ENCODE measurements around the gene DCTPP1.
"Not testable (repeated sequence)": the region's sequence is repeated elsewhere in the genome, so short reads cannot be mapped to it uniquely, and the experiment has no call there.

The DCTPP1 gene

DNA sequence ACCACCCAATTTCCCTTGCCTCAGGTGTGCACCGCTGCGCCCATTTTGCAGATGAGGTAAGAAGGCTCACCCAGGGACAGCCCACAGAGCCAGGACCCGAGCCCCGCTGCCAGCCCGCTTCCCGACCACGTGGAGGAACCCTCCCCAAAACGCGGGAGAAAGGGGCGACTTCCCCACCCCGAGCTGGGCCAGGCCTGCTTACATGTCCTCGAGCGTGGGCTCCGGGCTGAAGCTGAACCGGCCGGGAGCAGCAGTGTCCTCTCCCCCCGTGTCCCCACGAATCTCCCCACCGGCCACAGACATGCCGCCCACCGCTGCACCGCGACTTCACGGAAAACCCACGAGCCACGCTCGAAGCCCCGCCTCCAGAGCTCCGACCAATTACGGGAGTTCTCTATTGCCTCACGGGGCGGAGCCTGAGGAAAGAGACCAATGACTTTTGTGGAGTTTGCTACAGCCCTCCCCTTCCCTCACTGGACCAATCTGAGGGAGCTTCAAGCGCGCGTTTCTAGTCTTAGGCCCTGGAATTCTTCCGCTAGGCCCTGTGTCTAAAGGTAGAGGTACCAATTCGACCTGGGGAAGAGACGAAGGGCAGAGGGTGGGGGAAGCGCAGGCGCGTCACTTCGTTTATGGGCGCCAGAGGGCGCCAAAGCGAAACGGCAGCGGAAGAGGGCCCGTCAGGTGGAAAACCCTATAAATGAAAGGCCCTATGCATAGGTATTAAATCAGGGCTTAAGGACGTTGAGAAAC, at the start of gene DCTPP1:
DCTPP1 (minus strand) TSS at position 353 of the 750 bp plus-strand sequence; CDS start at position 303, 50 bp downstream.
- peak; percentile 97 for DNase-seq

DNA sequence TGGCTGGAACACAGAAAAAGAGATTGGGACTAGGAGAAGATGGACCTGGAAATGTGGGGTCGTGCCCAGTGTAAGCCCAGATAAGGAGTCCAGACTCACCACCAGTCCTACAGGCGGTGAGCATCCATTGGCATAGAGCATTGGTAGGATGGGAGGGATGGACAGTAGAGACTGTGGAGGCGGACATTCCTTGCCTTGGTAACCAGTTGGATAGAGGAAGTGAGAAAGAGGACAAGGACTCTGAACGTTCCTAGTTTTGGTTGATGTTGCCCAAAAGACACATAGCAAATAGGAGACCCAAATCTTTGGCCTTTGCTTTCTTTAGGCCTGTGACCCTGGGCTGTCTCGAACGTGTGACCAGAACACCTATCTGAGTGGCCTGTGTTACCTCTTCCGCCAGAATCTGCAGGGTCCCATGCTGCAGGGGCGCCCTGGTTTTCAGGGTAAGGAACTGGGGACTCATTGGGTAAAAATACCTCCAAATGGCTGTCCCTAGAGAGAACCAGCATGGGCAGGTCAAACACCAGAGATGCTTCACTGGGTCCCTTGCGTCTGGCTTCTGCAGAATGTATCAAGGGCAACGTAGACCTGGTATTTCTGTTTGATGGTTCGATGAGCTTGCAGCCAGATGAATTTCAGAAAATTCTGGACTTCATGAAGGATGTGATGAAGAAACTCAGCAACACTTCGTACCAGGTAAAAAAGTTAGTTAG, 49.1 kb upstream of the DCTPP1 start:
- DNase-seq, result no peak

DNA sequence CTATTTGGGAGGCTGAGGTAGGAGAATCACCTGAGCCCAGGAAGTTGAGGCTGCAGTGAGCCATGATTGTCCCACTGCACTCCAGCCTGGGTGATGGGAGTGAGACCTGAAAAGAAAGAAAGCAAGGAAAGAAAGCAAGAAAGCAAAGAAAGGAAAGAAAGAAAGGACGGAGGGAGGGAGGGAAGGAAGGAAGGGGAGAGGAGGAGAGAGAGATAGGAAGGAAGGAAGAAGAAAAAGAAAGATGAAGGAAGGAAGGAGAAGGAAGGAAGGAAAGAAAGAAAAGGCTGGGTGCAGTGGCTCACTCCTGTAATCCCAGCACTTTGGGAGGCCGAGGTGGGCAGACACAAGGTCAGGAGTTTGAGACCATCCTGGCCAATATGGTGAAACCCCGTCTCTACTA, 47.9 kb upstream of the DCTPP1 start:
- not testable (repeated sequence) for DNase-seq

DNA sequence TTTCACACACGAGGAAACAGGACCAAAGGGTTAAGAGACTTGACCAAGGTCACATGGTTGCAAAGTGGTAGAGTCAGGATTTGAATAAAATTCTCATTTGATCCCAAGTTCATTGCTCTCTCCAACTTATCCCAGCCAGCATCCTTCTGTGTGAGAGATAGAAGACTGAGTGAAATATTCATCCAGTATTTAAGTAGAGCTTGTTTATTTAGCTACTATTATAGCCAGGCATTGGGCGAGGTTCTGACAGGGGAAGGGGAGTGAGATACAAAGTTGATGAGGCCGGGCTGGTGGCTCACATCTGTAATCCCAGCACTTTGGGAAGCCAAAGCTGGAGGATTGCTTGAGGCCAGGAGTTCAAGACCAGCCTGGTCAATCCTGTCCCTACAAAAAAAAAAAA, 47.2 kb upstream of the DCTPP1 start:
- DNase-seq, result no peak

DNA sequence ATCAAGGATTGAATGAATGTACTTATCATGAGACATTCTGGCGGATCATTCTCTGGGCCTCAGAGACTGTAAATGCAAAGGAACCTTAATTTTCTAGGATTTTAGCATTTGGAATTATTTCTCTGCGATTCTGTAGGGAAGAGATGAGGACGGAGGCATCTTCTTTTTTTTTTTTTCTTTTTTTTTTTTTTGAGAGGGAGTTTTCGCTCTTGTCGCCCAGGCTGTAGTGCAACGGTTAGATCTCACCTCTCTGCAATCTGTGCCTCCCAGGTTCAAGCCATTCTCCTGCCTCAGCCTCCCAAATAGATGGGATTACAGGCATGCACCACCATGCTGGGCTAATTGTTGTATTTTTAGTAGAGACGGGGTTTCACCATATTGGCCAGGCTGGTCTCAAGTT, 44.9 kb upstream of the DCTPP1 start:
- DNase-seq, result no peak

DNA sequence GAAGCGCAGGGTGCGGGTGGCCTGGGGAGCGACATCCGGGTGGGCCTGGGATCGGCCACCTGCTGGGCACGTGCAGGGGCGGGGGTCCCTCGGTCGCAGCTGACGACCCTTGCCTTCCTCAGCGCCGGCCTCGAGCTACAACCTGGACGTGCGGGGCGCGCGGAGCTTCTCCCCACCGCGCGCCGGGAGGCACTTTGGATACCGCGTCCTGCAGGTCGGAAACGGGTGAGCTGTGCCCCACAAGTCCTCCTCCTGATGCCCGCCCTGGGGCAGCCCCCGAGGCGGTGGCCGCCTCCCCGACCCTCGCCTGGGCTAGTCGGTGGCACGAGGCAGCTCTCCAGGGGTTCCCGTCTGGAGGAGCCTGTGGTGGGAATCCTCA, 44.2 kb upstream of the DCTPP1 start:
- DNase-seq, result peak; percentile 20

DNA sequence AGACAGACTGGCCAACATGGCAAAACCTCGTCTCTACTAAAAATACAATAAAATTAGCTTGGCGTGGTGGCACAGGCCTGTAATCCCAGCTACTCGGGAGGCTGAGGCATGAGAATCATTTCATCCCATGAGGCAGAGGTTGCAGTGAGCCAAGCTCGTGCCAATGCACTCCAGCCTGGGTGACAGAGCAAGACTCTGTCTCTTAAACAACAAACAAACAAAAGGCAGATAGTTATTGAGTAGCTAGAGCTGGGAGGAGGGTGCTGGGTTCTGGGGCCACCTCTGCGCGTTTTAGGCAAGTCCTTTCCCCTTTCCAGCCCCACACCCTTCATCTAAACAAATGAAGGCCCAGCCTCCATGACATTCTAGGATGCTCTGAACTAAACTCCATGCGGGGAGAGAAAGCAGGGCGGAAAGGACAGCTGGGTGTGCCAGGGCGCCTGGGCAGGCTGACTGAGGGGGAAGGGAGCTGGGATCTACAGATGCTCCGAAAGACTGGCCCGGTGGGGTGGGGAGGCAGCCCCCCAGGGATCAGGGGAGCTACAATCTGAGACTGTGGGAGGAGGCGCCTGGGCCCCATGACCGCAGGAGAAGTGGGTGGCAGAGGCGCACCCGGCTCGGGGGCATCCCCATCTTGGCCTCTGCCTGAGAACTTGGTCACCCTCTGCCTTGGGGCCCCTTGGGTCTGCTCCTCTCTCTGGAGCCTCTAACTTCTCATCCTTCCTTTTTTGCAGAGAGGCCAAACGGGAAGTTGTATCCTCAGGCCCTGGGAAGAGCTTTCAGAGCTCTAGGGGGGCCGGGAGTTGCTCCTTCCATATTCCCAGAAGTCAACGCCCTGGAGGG, 43.6 kb upstream of the DCTPP1 start:
- peak; percentile 83 for DNase-seq

DNA sequence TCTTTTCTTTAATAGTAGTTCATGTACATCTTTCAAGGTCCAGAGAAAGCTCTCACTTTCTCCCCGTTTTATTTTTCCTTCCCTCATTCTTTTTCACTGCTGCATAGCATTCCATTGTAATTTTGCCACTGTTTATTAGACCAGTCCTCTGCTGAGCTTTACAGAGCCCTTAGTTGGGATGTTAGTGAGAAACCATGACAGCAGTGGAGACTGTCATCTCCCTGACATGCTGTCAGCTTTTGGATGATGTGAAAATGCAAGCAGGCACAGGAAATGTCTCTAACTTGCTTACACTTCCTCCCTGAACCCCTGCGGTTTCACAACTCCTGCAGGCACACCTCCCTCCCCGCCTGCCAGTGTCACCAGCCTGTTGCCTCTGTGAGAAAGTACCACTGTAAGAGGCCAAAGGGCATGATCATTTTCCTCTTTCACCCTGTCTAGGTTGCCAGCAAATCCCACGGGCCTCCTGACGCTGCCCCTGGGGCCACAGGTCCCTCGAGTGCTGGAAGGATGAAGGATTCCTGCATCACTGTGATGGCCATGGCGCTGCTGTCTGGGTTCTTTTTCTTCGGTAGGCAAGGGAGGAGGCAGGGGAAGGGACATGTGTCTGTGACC, 42.6 kb upstream of the DCTPP1 start, which contains the start of gene ITGAL:
ITGAL (plus strand) TSS at position 415 of the 615 bp plus-strand sequence; CDS start at position 511, 96 bp downstream.
- peak; percentile 87 for DNase-seq

DNA sequence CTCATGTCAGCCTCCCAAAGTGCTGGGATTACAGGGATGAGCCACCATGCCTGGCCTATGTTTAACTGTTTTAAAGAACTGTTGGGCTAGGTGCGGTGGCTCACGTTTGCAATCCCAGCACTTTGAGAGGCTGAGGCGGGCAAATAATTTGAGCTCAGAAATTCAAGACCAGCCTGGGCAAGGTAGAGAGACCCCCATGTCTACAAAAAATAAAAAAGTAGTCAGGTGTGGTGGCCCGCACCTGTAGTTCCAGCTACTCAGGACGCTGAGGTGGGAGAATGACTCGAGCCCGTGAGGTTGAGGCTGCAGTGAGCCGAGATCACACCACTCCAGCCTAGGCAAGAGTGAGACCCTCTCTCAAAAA, 40.8 kb upstream of the DCTPP1 start:
- no peak for DNase-seq

DNA sequence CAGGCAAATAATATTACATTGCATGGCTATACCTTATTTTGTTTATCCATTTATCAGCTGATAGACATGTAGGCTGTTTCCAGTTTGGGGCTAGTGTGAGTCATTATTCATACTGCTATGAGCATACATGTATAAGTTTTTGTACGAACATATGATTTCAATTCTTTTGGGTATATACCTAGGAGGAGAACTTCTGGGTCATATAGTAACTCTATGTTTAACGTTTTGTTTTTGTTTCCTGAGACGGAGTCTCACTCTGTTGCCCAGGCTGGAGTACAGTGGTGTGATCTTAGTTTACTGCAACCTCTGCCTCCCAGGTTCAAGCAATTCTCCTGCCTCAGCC, 40.3 kb upstream of the DCTPP1 start:
- no peak for DNase-seq

DNA sequence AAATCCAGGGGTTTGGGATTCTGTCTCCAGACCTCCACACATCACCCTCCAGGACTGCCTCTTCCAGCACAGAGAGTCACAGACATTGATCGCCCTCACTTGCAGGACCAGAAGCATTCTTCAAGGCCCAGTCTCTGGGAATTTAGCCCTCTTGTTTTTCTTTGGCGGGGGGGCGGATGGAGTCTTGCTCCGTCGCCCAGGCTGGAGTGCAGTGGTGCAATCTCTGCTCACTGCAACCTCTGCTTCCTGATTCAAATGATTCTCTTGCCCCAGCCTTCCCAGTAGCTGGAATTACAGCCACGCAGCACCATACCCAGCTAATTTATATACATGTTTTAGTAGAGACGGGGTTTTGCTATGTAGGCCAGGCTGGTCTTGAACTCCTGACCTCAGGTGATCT, 34.2 kb upstream of the DCTPP1 start:
- no peak for DNase-seq

DNA sequence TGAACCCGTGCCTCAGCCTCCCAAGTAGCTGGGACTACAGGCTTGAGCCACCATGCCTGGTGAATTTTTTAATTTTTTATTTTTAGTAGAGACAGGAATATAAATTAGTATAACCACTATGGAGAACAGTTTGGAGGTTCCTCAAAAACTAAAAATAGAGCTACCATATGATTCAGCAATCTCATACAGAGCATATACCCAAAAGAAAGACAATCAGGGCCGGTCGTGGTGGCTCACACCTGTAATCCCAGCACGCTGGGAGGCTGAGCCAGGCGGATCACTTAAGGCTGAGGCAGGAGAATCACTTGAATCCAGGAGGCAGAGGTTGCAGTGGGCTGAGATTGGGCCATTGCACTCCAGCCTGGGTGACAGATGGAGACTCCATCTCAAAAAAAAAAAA, 31.6 kb upstream of the DCTPP1 start:
- not testable (repeated sequence) for DNase-seq

DNA sequence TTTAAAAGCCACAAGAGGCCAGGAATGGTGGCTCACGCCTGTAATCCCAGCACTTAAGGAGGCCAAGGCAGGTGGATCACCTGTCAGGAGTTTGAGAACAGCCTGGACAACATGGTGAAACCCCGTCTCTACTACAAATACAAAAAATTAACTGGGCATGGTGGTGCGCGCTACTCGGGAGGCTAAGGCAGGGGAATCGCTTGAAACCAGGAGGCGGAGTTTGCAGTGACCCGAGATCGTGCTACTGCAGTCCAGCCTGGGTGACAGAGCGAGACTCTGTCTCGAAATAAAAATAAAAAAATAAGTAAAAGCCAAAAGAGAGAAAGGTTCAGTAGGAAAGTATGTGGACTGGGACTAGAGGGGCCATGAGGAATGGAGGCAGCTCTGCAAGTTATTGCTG, 29.6 kb upstream of the DCTPP1 start:
- DNase-seq, result no peak

DNA sequence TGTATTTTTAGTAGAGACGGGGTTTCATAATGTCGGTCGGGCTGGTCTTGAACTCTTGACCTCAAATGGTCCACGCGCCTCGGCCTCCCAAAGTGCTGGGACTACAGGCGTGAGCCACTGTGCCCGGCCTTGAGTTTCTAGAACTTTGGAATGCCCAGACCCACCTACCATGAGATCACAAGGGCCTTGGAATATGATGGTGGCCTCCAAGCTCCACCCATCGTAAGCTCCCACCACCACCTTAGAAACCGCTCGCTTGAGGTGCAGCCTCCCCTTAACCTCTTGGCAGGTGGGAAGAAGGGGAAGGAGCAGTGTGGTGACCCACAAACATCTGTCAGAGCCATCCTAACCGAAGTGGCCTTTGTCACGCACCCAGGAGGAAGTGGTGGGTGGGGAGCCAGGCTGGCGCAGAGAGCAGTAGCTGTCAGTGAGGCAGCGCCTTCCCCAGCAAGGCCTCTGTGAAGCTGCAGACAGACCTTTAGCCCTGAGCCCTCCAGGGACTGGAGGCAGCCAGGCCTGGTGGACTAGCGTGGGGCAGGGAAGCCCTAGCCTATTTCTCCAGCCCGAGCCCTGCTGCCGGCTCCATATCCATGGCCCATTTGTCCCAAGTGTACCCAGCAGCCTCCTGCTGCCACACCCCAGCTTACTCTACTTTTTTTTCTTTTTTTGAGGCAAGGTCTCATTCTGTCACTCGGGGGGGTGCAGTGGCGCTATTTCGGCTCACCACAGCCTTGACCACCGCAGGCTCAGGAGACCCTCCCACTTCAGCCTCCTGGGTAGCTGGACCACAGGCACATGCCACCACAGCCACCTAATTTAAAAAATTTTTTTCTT, 28.9 kb upstream of the DCTPP1 start:
- peak; percentile 93 for DNase-seq

DNA sequence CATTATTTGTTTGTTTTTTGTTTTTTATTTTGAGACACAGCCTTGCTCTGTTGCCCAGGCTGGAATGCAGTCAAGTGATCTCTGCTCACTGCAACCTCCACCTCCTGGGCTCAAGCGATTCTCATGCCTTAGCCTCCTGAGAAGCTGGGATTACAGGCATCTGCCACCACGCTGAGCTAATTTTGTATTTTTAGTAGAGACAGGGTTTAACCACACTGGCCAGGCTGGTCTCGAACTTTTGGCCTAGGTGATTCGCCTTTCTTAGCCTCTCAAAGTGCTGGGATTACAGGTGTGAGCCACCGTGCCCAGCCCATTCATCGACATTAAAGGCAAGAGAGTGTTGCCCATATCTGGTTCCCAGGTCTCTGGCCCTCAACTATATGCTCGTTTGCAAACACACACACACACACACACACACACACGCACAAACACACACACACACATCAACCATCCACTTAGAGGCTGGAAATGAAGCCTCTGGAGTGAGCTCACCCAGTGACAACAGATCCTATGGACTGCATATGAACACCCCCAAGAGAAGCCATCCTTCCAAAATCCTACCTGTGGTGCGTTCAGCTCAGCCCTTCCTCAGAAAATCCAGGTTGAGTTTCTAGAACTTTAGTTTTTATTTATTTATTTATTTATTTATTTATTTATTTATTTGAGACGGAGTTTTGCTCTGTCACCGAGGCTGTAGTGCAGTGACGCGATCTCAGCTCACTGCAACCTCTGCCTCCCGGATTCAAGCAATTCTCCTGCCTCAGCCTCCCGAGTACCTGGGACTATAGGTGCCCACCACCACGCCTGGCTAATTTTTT, 28.1 kb upstream of the DCTPP1 start:
- no peak for DNase-seq

DNA sequence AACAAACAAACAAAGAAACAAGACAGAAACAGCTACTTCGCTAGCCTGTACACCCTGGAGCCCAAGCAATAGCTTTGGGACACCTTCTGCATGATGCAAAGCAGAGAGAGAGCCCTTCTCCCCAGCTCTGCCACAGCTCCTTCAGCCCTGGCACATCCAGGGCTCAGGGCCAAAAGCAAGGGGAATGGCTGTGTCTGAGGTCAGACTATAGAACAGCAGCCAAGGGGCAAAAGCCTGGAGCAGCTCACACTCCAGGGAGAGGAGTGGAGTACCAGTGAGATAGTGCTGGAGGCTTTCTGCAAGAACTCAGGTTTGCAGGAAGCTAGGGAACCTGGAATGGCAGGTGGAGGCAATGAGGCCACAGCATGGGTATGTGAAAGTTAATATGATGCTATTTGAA, 27.4 kb upstream of the DCTPP1 start:
- no peak for DNase-seq

DNA sequence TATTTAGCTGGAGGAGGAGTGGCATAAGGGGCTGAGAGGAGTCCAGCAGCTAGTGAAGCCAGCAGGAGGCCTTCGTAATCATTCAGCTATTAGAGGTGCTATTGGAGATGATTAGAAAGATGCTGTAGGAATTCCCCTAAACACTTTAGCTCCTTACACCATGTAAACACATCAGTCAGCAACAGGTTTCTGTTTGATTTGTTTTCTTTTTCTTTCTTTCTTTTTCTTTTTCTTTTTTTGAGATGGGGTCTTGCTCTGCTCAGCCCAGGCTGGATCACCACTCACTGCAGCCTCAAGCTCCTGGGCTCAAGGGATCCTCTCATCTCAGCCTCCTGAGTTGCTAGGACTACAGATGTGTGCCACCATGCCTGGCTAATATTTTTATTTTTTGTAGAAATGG, 26.5 kb upstream of the DCTPP1 start:
- no peak for DNase-seq

DNA sequence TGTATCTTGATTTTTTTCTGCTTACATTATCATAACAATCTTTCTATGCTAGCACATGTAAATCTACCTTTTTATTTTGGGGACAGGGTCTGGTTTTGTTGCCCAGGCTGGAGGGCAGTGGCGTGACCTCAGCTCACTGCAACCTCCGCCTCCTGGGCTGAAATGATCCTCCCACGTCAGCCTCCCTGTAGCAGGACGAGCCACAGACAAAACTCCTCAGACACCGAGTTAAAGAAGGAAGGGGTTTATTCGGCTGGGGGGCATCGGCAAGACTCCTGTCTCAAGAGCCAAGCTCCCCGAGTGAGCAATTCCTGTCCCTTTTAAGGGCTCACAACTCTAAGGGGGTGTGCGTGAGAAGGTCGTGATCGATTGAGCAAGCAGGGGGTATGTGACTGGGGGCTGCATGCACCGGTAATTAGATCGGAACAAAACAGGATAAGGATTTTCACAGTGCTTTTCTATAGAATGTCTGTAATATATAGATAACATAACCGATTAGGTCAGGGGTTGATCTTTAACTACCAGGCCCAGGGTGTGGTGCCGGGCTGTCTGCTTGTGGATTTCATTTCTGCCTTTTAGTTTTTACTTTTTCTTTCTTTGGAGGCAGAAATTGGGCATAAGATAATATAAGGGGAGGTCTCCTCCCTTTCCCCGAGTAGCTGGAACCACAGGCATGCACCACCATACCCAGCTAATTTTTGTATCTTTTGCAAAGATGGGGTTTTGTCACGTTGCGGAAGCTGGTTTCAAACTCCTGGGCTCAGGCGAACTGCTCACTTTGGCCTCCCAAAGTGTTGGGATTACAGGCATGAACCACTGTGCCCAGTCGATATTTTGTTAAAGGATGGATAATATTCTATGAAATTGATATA, 23.1 kb upstream of the DCTPP1 start:
- not testable (repeated sequence) for DNase-seq

DNA sequence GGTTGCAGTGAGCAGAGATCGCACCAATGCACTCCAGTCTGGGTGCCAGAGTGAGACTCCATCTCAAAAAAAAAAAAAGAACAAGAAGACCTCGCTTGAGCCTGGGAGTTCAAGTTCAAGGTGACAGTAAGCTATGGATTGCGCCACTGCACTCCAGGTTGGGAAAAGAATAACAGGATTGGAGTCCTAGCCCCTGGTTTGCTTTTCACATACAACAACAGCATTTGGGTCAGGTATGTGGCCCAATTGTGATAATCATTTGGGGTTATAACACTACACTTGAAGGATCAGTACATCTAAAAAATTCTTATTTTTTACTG, 19.2 kb upstream of the DCTPP1 start:
- no peak for DNase-seq

DNA sequence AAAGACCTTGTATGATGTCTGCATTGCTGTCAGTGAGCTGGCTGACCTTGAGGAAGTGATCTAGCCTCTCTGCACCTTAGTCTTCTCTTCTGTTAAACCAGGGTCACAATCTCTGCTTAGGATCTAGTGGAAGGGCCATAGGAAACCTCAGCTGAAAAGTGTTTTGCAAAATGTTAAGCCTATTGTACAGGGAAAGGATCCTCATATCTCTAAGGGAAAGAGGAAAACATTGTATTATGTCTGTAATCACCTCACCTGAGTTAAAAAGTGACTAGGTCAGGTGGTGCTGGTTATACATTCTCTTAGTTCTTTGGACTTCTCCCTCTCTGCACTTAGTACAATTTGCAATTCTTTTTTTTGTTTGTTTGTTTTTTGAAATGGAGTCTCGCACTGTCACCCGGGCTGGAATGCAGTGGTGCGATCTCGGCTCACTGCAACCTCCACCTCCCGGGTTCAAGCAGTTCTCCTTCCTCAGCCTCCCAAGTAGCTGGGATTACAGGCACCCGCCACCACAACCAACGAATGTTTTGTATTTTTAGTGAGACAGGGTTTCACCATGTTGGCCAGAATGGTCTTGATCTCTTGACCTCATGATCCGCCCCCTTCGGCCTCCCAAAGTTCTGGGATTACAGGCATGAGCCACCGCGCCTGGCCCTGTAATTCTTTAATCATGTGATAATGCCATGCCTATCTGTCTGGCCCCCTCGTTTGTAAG, 17.8 kb upstream of the DCTPP1 start:
- DNase-seq, result no peak

Data from activated naive CD4-positive, alpha-beta T cell treated with Interleukin-2 at 50 U/mL for 16 hours (primary cell).